SK-N-MC (cell line): ENCODE data around the gene FJX1.

Experiments
- EZH2 ChIP-seq: fragments of 200-600 bp; sonication (generic); IDR thresholded peaks from one replicate; pipeline ENCODE4 v1.6.1; 2017; ENCODE audit warnings: antibody characterized with exemption
- POLR2AphosphoS5 ChIP-seq: IDR thresholded peaks from 2 replicates; pipeline ENCODE4 v1.6.1; 2012; ENCODE audit warnings: mild to moderate bottlenecking, low read depth, low read length, borderline replicate concordance

DNA sequence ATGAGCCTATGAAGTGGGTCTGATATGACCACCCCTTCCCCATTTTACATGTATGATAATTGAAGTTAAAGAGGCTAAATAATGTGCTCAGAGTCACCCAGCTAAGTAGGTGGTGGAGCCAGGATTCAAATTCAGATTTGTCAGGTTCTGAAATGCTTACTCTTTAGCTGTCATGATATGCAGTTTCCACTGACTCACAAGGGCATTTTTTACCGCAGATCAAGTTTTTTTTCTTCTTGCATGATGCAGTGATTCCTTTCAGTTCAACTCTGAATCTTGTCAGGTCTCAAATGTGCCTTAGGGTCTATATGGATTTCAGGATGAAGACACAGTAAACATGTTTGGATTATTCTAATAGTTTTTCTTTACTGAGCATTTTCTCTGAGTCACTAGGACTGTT, 31.7 kb downstream of the FJX1 start:
- TF ChIP-seq EZH2 (no peak), POLR2AphosphoS5 (no peak)
